ENCODE data around the gene MFSD2A.
"Not testable (repeated sequence)": the region's sequence is repeated elsewhere in the genome, so short reads cannot be mapped to it uniquely, and the experiment has no call there.

The MFSD2A gene

GRCh38 chr1:39940980-39941871 lies 13.7 kb upstream of the MFSD2A start:
- no peak for DNase-seq (ENCODE audit: low read depth, low spot score)

GRCh38 chr1:39943471-39944290 lies 11.3 kb upstream of the MFSD2A start:
- DNase-seq (ENCODE audit: low read depth, low spot score), result no peak

- DNase-seq (ENCODE audit: low read depth, low spot score), result no peak
These were observed 10.4 kb upstream of the MFSD2A start for GRCh38 chr1:39944410-39945112.

GRCh38 chr1:39946216-39946615 lies 8.7 kb upstream of the MFSD2A start:
- DNase-seq (ENCODE audit: low read depth, low spot score), result no peak

- no peak for DNase-seq (ENCODE audit: low read depth, low spot score)
These were observed 7.7 kb upstream of the MFSD2A start for GRCh38 chr1:39947260-39947659.

- DNase-seq (ENCODE audit: low read depth, low spot score), result no peak
These were observed 5.1 kb upstream of the MFSD2A start for GRCh38 chr1:39949891-39950290.

GRCh38 chr1:39951926-39952325 lies 3.0 kb upstream of the MFSD2A start:
- no peak for DNase-seq (ENCODE audit: low read depth, low spot score)

- no peak for DNase-seq (ENCODE audit: low read depth, low spot score)
These were observed 2.4 kb upstream of the MFSD2A start for GRCh38 chr1:39952359-39953110.

GRCh38 chr1:39954324-39954869 lies 548 bp upstream of the MFSD2A start:
- no peak for DNase-seq (ENCODE audit: low read depth, low spot score)

- DNase-seq (ENCODE audit: low read depth, low spot score), result no peak
These were observed 898 bp downstream of the MFSD2A start for GRCh38 chr1:39955547-39956539.

- no peak for DNase-seq (ENCODE audit: low read depth, low spot score)
These were observed 2.5 kb downstream of the MFSD2A start for GRCh38 chr1:39957299-39958015.

- no peak for DNase-seq (ENCODE audit: low read depth, low spot score)
These were observed 3.7 kb downstream of the MFSD2A start for GRCh38 chr1:39958403-39959200.

GRCh38 chr1:39959651-39960333 lies 4.8 kb downstream of the MFSD2A start:
- no peak for DNase-seq (ENCODE audit: low read depth, low spot score)

GRCh38 chr1:39960431-39960958 lies 5.5 kb downstream of the MFSD2A start:
- no peak for DNase-seq (ENCODE audit: low read depth, low spot score)

GRCh38 chr1:39962450-39962825 lies 7.5 kb downstream of the MFSD2A start:
- DNase-seq (ENCODE audit: low read depth, low spot score), result no peak

GRCh38 chr1:39962964-39963363 lies 8.0 kb downstream of the MFSD2A start:
- not testable (repeated sequence) for DNase-seq (ENCODE audit: low read depth, low spot score)

- no peak for DNase-seq (ENCODE audit: low read depth, low spot score)
These were observed 9.6 kb downstream of the MFSD2A start for GRCh38 chr1:39964552-39964951.

All from iPS DF 19.7 (cell line).